Loucy (cell line): ENCODE results near the gene FSIP1.

Experiments
- EZH2phosphoT487 ChIP-seq: fragments of 200-600 bp; IDR thresholded peaks from 2 replicates; pipeline ENCODE4 v1.6.1; 2018; ENCODE audit warnings: antibody characterized with exemption, mild to moderate bottlenecking, moderate library complexity, borderline replicate concordance
- TF ChIP-seq, protein P1 (sequence below): fragments of 200-600 bp; sonication (generic); conservative IDR thresholded peaks from 2 replicates; pipeline ENCODE4 v1.5.1; 2014; ENCODE audit warnings: mild to moderate bottlenecking, antibody characterized with exemption, low read length

DNA sequence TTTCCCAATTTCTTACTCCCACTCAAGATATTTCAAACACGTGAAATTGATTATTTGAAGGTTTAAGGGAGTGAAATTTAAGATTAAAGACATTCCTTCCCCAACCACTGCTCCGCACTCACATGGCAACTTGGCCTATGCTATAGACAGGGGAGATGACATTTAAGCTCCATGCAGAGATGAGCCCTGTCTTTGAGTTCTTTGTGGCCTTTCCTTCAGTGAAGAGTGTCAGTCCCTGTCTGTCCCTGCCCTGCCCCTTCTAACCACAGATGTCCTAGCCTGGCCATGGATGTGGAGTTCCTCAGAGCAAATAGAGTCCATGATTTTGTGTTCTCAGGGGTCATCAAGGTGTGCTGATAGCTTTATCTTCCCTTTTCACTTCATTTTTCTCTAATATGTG, 231.2 kb downstream of the FSIP1 start:
- TF ChIP-seq, protein P1, sequence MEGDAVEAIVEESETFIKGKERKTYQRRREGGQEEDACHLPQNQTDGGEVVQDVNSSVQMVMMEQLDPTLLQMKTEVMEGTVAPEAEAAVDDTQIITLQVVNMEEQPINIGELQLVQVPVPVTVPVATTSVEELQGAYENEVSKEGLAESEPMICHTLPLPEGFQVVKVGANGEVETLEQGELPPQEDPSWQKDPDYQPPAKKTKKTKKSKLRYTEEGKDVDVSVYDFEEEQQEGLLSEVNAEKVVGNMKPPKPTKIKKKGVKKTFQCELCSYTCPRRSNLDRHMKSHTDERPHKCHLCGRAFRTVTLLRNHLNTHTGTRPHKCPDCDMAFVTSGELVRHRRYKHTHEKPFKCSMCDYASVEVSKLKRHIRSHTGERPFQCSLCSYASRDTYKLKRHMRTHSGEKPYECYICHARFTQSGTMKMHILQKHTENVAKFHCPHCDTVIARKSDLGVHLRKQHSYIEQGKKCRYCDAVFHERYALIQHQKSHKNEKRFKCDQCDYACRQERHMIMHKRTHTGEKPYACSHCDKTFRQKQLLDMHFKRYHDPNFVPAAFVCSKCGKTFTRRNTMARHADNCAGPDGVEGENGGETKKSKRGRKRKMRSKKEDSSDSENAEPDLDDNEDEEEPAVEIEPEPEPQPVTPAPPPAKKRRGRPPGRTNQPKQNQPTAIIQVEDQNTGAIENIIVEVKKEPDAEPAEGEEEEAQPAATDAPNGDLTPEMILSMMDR = no peak
- no peak for TF ChIP-seq EZH2phosphoT487
